ENCODE measurements around the gene OVCH1. TPM values are rescaled to one million over a fixed set of nuclear protein-coding genes. Genes with fewer than 3 reads are reported as not detected.
"Not testable (repeated sequence)": the region's sequence is repeated elsewhere in the genome, so short reads cannot be mapped to it uniquely, and the experiment has no call there.

The OVCH1 gene
- total RNA-seq, 1 experiment from 2014 or later: 0.45 TPM

DNA sequence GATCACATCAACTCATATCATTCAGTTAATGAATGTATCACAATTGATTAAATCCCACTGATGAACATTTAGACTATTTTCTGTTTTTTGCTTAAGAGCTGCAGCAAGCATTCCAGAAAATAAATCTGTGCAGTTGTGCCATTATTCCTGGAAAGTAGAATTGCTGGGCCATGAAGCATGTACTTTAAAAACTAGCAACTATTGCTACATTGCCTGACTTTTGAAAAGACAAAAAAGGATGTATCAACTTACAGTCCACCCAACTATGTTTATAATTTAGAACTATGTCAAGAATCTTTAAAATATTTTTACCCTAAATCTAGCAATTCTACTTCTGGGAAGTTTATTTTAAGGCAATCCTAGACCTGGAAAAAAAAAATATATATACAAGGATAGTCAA, 83.1 kb downstream of the OVCH1 start:
- DNase-seq: no peak
- Histone ChIP-seq H3K4me3 (no peak overlapping the region), H3K36me3 (no peaks in the 10 kb centered on the region), H3K9me3 (replicated peaks) (peaks cover 4% of the 10 kb centered on the region; the same call in 1 of the 2 replicates), H3K27me3 (no peaks in the 10 kb centered on the region), H3K4me1 (no peaks in the 10 kb centered on the region; the same call in 1 of the 2 replicates), H3K27ac (no peak overlapping the region)

DNA sequence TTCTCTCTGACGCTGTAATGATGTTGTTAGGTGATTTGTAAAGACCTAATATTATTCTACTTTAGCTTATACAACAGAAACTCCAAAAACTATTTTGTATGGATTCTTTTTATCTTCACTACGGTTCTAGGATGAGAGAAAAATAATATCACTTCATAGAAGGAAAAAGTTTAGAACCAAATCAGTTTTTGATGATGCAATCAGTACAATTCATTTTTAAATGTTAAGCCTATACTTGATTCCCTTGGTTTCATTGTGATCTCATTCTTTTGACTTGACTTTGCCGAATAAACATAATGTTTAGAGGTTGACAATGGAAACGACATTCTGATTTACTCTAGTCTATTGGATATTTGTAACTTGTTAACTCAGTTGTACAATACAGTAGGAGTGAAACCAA, 91.9 kb downstream of the OVCH1 start:
- Histone ChIP-seq H3K27ac (no peak overlapping the region), H3K4me3 (no peak overlapping the region), H3K4me1 (no peaks in the 10 kb centered on the region), H3K27me3 (no peaks in the 10 kb centered on the region), H3K9me3 (replicated peaks) (peaks cover 3% of the 10 kb centered on the region; the same call in 1 of the 2 replicates), H3K36me3 (no peaks in the 10 kb centered on the region)
- no peak for DNase-seq

DNA sequence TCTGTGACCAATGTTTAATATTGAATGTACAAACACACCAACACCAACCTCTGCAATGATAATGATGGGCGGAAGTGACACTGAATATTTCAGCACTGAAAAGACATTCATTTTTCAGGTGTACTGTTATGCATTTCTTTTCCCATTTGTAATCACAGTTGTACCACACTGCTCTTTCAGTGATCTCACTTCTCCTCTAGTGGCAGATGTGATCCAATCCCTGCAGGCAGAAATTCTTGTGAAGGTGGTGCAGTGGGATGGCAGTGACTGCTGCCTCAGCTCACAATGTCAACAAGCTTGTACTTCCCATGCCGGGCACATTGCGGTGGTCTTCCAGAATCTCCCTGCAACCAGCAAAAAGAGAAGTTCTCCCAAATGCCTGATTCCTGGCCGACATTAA, 93.5 kb downstream of the OVCH1 start:
- H3K9me3 ChIP-seq (replicated peaks): peaks cover 3% of the 10 kb centered on the region; the same call in 1 of the 2 replicates
- H3K4me1 ChIP-seq: no peaks in the 10 kb centered on the region
- no peak for DNase-seq
- no peak overlapping the region for H3K4me3 ChIP-seq
- H3K27me3 ChIP-seq: no peaks in the 10 kb centered on the region
- no peaks in the 10 kb centered on the region for H3K36me3 ChIP-seq
- no peak overlapping the region for H3K27ac ChIP-seq

DNA sequence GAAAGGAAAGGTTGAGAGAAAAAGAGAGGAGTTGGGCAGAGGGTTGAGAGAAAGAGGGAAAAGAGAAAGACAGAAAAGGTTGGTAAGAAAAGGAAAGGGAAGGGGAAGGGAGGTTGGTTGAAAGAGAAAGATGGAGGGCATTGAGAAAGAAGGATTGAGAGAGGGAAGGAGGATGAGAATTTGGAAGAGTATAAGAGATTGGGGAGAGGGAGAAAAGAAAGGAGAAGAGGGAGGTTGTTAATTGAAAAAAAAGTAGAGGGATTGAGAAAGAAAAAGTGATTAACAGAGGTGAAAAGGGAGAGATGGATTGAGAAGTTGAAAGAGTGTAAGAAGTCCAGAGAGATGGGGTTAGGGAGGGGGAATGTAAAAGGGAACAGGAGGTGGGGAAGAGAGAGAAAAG, 95.0 kb downstream of the OVCH1 start:
- DNase-seq: no peak
- Histone ChIP-seq H3K36me3 (no peaks in the 10 kb centered on the region), H3K4me3 (no peak overlapping the region), H3K9me3 (replicated peaks) (peaks cover 3% of the 10 kb centered on the region; the same call in 1 of the 2 replicates), H3K27me3 (no peaks in the 10 kb centered on the region), H3K27ac (no peak overlapping the region), H3K4me1 (no peaks in the 10 kb centered on the region)

DNA sequence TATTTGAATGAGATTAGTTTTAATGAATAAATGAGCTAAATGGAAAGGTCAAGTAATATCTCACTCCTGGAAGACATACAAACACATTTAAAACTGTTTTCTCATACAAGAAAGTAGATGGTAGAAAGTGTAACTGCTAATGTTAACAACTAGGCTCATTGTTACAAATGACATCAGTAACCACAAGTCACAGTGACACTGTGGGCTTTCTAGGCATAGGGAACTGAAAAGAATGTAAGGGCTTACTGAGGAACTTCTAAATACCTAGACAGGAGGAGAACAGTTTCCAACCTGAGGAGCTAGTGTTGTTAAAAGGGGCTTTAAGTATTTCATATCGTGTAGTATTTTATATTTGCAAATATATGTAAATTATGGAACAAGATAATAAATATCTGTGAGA, 99.0 kb downstream of the OVCH1 start:
- H3K4me1 ChIP-seq: peaks cover 11% of the 10 kb centered on the region
- no peaks in the 10 kb centered on the region for H3K9me3 ChIP-seq (replicated peaks)
- no peaks in the 10 kb centered on the region for H3K36me3 ChIP-seq
- no peak overlapping the region for H3K27ac ChIP-seq
- H3K4me3 ChIP-seq: no peak overlapping the region
- DNase-seq: no peak
- no peaks in the 10 kb centered on the region for H3K27me3 ChIP-seq

DNA sequence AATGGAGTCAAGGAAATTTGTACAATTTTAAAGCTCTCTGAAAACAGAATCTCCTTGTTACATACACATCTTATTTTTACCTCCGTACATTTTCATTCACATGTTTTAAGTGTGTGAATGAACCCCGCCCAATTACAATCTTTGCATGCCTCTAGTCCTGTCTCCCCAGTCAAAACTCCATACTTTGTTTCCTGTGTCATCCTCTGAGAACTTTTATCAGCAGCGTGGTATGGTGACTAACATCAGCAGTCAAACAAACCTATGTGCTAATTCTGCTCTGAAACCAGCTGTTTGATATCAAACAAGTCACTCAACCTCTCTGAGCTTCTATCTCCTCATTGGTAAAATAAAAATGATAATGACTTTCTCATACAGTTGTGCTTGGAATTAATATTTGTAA, 100.7 kb downstream of the OVCH1 start:
- H3K36me3 ChIP-seq: no peaks in the 10 kb centered on the region
- H3K27ac ChIP-seq: no peak overlapping the region
- H3K4me1 ChIP-seq: peaks cover 11% of the 10 kb centered on the region
- H3K27me3 ChIP-seq: no peaks in the 10 kb centered on the region
- no peak for DNase-seq
- H3K4me3 ChIP-seq: no peak overlapping the region
- H3K9me3 ChIP-seq (replicated peaks): no peaks in the 10 kb centered on the region

DNA sequence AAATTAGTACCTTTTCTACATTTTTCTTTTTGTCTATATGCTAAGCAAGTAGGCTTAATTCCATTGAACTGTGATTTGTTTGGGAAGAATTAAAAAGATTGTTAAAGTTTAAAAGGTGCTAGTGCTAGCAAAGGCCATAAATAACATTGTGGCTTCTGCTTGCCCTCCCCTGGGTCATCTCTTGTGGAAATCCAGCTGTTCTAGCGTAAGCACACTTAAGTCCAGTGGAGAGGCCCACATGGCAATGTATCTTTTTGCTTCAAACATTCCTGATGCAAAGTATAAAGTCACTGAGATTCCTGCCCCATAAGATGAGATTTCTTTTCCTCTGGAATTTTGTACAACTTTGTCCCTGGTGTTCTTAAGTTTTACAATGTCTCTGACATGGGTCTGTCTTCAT, 102.1 kb downstream of the OVCH1 start:
- Histone ChIP-seq H3K4me3 (no peak overlapping the region), H3K36me3 (no peaks in the 10 kb centered on the region), H3K27ac (no peak overlapping the region), H3K27me3 (no peaks in the 10 kb centered on the region), H3K4me1 (peaks cover 11% of the 10 kb centered on the region), H3K9me3 (replicated peaks) (no peaks in the 10 kb centered on the region)
- DNase-seq: peak; percentile 45 to 60

DNA sequence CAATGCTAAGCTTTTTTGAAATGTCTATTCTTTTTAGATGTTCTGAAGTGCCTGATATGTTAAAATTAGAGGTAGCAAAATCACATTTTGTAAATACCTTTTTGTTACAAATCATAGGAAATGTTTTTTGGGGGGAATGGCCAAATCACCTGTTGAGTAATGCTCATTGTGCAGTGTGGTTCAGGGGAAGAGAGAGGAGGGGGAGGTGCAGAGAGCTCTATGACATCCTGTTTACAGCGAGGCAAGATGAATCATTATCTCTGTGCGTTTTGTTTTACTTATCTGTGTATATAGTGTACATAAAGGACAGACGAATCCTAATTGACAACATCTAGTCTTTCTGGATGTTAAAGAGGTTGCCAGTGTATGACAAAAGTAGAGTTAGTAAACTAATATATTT, 107.1 kb downstream of the OVCH1 start:
- not testable (repeated sequence) for H3K4me3 ChIP-seq; H3K9me3 ChIP-seq (replicated peaks); H3K27ac ChIP-seq; DNase-seq; H3K4me1 ChIP-seq; H3K36me3 ChIP-seq; H3K27me3 ChIP-seq

DNA sequence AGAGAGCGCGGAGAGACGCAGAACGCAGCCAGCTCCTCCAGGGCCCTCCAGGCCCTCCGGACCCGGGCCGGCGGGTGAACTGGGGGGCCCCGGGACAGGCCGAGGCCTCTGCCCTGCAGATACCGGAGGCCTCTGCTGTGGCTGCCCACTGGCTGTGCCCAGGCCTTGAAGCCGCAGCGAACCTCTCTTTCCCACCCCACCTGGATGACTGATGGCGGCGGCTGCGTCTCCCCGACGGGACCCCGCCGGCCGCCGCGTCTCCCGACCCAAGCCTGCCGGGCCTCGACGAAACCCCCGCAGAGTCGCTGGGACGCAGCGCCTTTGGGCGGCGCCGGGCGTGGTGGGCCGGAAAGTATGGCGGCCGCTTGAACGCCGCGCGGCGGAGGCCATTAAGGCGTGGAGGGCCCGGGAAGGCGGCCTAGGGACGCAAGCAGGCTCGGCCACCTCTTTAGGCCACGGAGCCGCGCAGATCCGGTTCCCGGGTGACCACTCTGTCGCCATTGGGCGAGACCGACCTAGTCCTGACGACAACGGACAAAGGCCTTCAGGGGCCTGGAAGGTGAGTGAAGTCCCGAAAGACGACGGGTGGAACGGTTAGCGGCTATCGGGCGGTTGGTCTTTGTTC, 108.1 kb downstream of the OVCH1 start:
- Histone ChIP-seq H3K4me1 (no peaks in the 10 kb centered on the region; the same call in 1 of the 2 replicates), H3K9me3 (replicated peaks) (no peaks in the 10 kb centered on the region), H3K4me3 (no peak overlapping the region), H3K36me3 (no peaks in the 10 kb centered on the region), H3K27ac (no peak overlapping the region), H3K27me3 (no peaks in the 10 kb centered on the region)
- DNase-seq: no peak

DNA sequence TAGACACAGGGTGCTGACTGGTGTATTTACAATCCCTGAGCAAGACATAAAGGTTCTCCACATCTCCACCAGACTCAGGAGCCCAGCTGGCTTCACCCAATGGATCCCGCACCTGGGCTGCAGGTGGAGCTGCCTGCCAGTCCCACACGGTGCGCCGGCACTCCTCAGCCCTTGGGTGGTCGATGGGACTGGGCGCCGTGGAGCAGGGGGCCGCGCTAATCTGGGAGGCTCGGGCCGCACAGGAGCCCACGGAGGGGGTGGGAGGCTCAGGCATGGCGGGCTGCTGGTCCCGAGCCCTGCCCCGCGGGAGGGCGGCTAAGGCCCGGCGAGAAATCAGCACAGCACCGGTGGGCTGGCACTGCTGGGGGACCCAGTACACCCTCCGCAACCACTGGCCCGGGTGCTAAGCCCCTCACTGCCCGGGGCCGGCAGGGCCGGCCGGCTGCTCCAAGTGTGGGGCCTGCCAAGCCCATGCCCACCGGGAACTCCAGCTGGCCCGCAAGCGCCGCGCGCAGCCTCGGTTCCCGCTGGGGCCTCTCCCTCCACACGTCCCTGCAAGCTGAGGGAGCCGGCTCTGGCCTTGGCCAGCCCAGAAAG, 111.3 kb downstream of the OVCH1 start:
- H3K4me3 ChIP-seq; H3K27ac ChIP-seq; H3K9me3 ChIP-seq (replicated peaks); H3K4me1 ChIP-seq; H3K36me3 ChIP-seq; DNase-seq; H3K27me3 ChIP-seq: not testable (repeated sequence)

DNA sequence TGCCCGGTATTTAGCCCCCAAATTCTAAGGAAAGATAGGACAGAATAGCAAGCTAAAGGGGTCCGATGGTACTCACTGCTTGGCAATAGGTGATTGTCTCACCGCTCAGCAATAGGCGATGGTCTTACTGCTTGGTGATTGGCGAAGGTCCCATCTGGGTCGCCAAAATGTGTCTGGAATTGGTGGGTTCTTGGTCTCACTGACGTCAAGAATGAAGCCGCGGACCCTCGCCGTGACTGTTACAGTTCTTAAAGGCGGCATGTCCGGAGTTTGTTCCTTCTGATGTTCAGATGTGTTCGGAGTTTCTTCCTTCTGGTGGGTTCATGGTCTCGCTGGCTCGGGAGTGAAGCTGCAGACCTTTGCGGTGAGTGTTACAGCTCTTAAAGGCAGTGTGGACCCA, 112.3 kb downstream of the OVCH1 start:
- H3K4me3 ChIP-seq, H3K27ac ChIP-seq: not testable (repeated sequence)

DNA sequence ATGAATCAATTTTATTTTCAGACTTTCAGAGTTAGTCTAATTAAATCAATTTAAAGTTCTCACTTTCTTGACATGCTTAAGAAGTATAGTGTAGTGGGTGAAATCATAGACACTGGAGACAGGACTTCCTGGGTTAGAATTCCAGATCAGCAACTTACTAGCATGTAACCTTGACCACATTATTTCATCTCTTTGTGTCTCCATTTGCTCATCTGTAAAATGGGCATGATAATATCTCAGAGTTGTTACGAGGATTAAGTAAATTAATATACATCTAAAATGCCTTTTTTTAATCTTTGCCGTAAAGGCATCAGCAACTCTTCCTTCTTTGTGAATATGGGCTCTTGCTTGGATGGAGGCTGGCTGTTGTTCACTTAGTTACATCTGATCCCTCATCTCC, 115.2 kb downstream of the OVCH1 start:
- no peak overlapping the region for H3K4me3 ChIP-seq
- peaks cover 2% of the 10 kb centered on the region for H3K36me3 ChIP-seq
- H3K27ac ChIP-seq: no peak overlapping the region
- DNase-seq: no peak
- H3K4me1 ChIP-seq: no peaks in the 10 kb centered on the region
- H3K27me3 ChIP-seq: no peaks in the 10 kb centered on the region
- no peaks in the 10 kb centered on the region for H3K9me3 ChIP-seq (replicated peaks)

More for the DNA sequence above, 112.3 kb downstream of the OVCH1 start:
- not testable (repeated sequence) for H3K36me3 ChIP-seq; H3K4me1 ChIP-seq; DNase-seq; H3K9me3 ChIP-seq (replicated peaks); H3K27me3 ChIP-seq

DNA sequence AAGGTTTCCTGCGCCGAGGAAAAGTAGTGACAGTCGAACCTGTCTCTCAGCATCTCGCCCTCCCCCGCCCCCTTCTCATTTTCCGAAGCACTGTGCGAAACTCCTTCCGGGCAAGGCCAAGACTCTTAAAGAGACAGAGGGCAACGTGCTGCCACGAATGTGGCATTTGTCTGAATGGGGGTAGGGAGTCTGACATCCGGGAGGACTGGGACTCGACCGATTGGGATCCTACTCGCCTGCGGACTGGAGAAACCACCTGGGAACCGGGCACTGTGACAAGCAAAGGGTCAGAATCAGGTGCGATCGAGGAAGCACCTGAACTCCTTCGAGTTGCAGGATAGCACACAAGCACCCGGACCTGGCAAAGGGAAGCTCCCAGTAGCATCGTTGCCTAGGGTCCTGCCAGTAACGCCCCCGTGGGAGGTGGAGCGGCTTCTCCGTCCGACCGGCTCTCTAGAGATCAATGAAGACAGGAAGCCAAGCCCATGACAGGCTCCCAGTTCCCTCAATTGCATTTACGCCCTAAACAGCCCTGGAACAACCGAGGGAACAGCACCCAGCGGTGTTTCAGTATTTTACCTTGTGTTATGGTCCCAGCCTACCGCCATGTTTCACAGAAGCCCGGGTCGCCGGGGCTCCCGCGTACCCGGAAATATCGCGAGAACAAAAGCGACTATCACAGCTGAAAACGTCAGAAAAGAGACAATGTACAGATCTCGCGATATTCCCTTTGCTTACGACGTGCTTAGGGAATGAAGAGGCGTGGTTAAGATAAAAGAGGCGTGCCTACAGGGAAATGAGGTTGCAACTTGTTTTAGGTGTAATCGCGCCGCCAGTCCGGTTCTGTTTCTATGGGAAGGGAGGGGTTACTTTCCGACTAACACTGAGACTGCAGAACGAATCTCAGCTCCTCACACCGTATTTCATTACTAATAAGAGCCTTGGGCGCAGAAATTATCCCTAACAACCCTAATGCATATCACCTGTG, 116.7 kb downstream of the OVCH1 start, which contains the start of gene ERGIC2:
ERGIC2 (minus strand) TSS at position 637 of the 988 bp plus-strand sequence. CDS start 9,539 bp downstream, outside the sequence.
- H3K27ac ChIP-seq: peak within 1 kb of the TSS; percentile 92
- H3K4me3 ChIP-seq: peak within 1 kb of the TSS; percentile 92
- DNase-seq: peak; percentile 95 to 99
- peaks cover 5% of the 10 kb centered on the region for H3K36me3 ChIP-seq
- no peaks in the 10 kb centered on the region for H3K27me3 ChIP-seq
- H3K9me3 ChIP-seq (replicated peaks): no peaks in the 10 kb centered on the region
- no peaks in the 10 kb centered on the region for H3K4me1 ChIP-seq
